ENCODE measurements around the gene PACSIN2.
A peak's percentile ranks its signal among the peaks of the same experiment; 100 is the strongest.
"Not testable (repeated sequence)": the region's sequence is repeated elsewhere in the genome, so short reads cannot be mapped to it uniquely, and the experiment has no call there.

The PACSIN2 gene
- 43.2 to 55.4 reads per million in 2 donors for total RNA-seq

- DNase-seq = peak; percentile 98
Observed at GRCh38 chr22:43014869-43015676, at the start of gene PACSIN2. TSS of gene PACSIN2 (minus strand) at chr22:43015149. CDS start at chr22:42912080, 103,069 bp downstream.

GRCh38 chr22:43060183-43060582, 45.2 kb upstream of the PACSIN2 start:
- peak; percentile 22 for DNase-seq

- DNase-seq = no peak
Observed at GRCh38 chr22:43057641-43058040, 42.7 kb upstream of the PACSIN2 start.

- DNase-seq = no peak
Observed at GRCh38 chr22:43053176-43053575, 38.2 kb upstream of the PACSIN2 start.

- DNase-seq = no peak
Observed at GRCh38 chr22:43050995-43051394, 36.0 kb upstream of the PACSIN2 start.

- no peak for DNase-seq
Observed at GRCh38 chr22:43047605-43048004, 32.7 kb upstream of the PACSIN2 start.

GRCh38 chr22:43044290-43044712, 29.4 kb upstream of the PACSIN2 start:
- DNase-seq = no peak

GRCh38 chr22:43042101-43042780, 27.3 kb upstream of the PACSIN2 start:
- DNase-seq = no peak

GRCh38 chr22:43039800-43040199, 24.9 kb upstream of the PACSIN2 start:
- no peak for DNase-seq

GRCh38 chr22:43038325-43038724, 23.4 kb upstream of the PACSIN2 start:
- DNase-seq = no peak

GRCh38 chr22:43036282-43036829, 21.4 kb upstream of the PACSIN2 start:
- DNase-seq = no peak

- DNase-seq = no peak
Observed at GRCh38 chr22:43035250-43035649, 20.3 kb upstream of the PACSIN2 start.

- no peak for DNase-seq
Observed at GRCh38 chr22:43031617-43032016, 16.7 kb upstream of the PACSIN2 start.

- DNase-seq = no peak
Observed at GRCh38 chr22:43018615-43019014, 3.7 kb upstream of the PACSIN2 start.

GRCh38 chr22:43017525-43018460, 2.8 kb upstream of the PACSIN2 start:
- no peak for DNase-seq

GRCh38 chr22:43016150-43016549, 1.2 kb upstream of the PACSIN2 start:
- DNase-seq = not testable (repeated sequence)

- DNase-seq = no peak
Observed at GRCh38 chr22:43015677-43016042, 711 bp upstream of the PACSIN2 start.

GRCh38 chr22:43014316-43014868, 557 bp downstream of the PACSIN2 start:
- DNase-seq = peak; percentile 32

GRCh38 chr22:43013355-43014315, 1.3 kb downstream of the PACSIN2 start:
- no peak for DNase-seq

- DNase-seq = no peak
Observed at GRCh38 chr22:43012390-43012789, 2.6 kb downstream of the PACSIN2 start.

GRCh38 chr22:43011079-43011478, 3.9 kb downstream of the PACSIN2 start:
- no peak for DNase-seq

Measured in T-helper 9 cell (primary cell).